Limb (tissue), 2 donors: ENCODE results near the gene SYT8.
"Not testable (repeated sequence)": the region's sequence is repeated elsewhere in the genome, so short reads cannot be mapped to it uniquely, and the experiment has no call there.

ENCODE experiments used
- DNase-seq, 2 donors: peaks; one replicate each; pipeline ENCODE4 v3.0.0-alpha.2; 2016; ENCODE audit errors: extremely low spot score in 2 of 2

The SYT8 gene, protein sequence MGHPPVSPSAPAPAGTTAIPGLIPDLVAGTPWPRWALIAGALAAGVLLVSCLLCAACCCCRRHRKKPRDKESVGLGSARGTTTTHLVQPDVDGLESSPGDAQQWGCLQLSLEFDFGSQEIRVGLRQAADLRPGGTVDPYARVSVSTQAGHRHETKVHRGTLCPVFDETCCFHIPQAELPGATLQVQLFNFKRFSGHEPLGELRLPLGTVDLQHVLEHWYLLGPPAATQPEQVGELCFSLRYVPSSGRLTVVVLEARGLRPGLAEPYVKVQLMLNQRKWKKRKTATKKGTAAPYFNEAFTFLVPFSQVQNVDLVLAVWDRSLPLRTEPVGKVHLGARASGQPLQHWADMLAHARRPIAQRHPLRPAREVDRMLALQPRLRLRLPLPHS

GRCh38 chr11:1834779-1835670 is at the start of gene SYT8:
Gene SYT8 (plus strand): TSS chr11:1834990. CDS start chr11:1835106, 116 bp downstream.
- DNase-seq: peak in 1 of 2 donors; percentile 32

- DNase-seq: no peak
These were observed 48.9 kb upstream of the SYT8 start for GRCh38 chr11:1785749-1786413.

GRCh38 chr11:1786466-1786865 is 48.3 kb upstream of the SYT8 start:
- DNase-seq: no peak

DNA sequence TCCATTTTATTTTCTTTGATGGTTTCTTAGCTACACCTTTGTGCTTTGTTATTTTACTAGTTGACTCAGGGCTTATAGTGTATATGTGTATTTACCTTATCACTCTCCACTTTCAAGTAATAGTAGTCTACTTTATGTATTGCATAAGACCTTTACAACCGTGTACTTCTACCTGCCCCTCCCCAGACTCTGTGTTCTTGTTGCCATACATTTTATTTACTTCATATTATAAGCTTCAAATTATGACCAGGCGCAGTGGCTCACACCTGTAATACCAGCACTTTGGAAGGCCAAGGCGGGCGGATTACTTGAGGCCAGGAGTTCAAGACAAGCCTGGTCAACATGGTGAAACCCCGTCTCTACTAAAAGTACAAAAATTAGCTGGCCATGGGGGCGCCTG is 42.9 kb upstream of the SYT8 start:
- no peak for DNase-seq

- no peak for DNase-seq
These were observed 42.3 kb upstream of the SYT8 start for GRCh38 chr11:1792461-1792860.

- no peak for DNase-seq
These were observed 41.7 kb upstream of the SYT8 start for GRCh38 chr11:1793081-1793480.

DNA sequence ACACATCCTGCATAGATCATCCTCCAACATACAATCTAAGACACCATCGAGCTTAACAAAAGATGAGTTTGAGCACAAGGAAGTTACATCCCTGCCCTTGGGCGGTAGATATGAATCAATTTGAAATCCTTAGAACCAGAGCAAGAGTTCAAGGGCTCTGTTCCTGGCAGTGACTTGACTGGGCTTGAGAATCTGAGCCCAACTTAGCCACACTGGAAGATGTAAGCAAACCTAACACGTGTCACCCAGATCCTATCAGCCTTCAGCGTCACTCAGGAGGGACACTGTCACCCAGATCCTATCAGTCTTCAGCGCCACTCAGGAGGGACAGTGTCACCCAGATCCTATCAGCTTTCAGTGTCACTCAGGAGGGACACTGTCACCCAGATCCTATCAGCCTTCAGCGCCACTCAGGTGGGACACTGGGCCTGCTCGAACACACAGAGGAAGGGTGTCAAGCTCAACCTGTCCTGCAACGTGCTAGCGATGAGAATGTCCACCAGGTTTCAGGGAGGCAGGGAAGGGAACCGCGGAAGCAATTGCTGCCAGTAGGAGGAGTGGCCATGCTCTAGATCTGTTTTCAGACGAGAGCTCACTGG is 38.3 kb upstream of the SYT8 start:
- DNase-seq: no peak

- DNase-seq: no peak
These were observed 37.2 kb upstream of the SYT8 start for GRCh38 chr11:1797391-1798125.

DNA sequence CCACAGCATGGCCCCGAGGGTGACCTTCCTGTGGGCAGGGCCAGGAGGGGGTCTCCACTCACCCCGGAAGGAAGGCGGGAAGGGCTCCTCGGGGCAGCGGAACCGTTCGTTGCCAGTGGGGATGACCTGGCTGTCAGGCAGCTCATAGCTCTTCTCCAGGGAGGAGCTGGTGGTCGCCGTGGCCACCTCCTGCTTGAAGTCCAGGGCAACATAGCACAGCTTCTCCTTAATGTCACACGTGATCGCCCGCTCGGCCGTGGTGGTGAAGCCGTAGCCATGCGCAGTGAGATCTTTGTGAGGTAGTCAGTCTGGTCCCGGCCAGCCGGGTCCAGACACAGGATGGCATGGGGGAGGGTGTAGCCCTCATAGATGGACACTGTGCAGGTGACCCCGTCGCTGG is 31.5 kb upstream of the SYT8 start:
- DNase-seq: no peak

DNA sequence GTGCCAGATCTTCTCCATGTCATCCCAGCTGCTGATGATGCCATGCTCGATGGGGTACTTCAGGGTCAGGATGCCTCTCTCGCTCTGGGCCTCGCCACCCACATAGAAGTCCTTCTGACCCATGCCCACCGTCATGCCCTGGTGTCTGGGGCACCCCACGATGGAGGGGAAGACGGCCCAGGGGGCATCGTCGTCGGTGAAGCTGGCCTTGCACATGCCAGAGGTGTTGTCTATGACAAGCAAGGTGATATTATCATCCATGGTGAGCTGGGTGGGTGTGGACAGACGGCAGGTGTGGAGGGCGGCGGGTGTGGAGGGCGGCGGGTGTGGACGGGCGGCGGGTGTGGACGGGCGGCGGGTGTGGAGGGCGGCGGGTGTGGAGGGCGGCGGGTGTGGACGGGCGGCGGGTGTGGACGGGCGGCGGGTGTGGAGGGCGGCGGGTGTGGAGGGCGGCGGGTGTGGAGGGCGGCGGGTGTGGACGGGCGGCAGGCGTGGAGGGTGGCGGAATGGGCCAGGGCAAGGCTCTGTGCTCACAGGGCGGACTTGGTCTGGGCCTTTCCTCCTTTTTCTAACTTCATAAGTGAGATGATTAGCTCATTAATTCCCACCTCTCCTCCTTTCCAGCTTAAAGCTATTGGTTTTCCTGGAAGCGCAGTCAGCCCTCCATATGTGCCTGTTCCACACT is 30.8 kb upstream of the SYT8 start:
- not testable (repeated sequence) for DNase-seq

GRCh38 chr11:1805525-1805924 is 29.3 kb upstream of the SYT8 start:
- no peak for DNase-seq

GRCh38 chr11:1807264-1807995 is 27.4 kb upstream of the SYT8 start:
- no peak for DNase-seq

DNA sequence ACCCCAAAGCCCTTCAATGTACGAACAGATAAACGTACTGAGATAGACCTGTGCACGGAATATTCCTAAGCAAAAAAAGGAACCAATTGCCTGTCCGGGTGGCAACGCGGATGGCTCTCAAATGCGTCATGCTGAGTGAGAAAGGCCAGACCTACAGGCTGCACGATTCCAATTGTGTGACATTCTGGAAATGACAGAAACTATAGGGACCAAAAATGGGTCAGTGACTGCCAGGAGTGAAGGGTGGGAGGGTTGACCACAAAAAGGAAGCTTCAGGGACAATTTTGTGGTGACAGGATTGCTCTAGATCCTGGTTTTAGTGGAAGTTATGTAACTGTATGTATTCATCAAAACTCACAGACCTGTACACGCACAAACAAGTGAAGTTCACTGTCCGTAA is 24.0 kb upstream of the SYT8 start:
- no peak for DNase-seq

DNA sequence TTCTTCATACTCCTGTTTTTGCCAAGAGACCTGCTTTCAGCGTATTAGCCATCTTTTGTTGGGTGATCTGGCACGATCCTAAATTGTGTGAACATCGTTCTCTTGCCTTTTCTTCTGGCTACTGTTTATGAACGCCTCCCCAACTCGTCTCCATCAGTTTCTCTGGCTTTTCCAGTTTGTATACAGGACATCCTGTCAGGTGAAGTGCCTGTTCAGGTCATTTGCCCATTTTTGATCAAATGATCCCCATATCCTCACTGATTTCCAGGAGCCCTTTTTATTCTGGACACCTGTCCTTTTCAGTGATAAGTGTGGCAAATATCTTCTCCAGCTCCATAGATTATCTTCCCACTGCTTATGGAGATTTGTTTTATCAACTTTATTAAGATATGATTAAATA is 22.5 kb upstream of the SYT8 start:
- no peak for DNase-seq

DNA sequence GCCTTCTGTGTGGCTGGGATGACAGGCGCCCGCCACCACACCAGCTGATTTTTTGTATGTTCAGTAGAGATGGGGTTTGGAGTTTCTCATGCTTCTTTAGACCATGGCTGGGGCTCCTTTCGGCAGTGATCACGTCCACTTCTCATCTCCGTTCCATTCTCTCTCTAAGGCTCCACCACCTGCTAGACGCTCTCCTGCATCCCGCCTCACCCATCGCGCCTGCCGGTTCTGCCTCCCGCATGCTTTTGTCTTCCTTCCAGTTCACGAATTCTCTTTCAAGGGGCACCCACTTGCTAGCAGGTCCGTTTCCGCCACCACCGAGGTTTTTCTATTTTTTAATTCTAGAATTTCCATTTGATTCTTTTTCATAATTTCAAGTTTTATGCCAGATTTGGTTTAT is 22.0 kb upstream of the SYT8 start:
- DNase-seq: no peak

DNA sequence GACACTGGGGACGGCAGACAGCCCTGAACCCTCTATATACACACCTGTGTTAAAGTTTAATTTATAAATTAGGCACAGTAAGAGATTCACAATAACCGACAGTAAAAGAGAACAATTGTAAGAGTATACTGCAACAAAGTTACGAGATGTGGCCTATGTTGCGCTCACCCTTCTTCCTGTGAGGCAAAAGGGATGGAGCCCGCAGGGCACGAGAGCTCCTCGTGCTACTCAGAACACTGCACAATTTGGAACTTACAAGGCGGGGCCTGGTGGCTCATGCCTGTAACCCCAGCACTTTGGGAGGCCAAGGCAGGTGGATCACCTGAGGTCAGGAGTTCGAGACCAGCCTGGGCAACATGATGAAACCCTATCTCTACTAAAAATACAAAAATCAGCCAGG is 21.4 kb upstream of the SYT8 start:
- DNase-seq: not testable (repeated sequence)

GRCh38 chr11:1814691-1815090 is 20.1 kb upstream of the SYT8 start:
- DNase-seq: no peak

- DNase-seq: no peak
These were observed 19.5 kb upstream of the SYT8 start for GRCh38 chr11:1815311-1815710.

DNA sequence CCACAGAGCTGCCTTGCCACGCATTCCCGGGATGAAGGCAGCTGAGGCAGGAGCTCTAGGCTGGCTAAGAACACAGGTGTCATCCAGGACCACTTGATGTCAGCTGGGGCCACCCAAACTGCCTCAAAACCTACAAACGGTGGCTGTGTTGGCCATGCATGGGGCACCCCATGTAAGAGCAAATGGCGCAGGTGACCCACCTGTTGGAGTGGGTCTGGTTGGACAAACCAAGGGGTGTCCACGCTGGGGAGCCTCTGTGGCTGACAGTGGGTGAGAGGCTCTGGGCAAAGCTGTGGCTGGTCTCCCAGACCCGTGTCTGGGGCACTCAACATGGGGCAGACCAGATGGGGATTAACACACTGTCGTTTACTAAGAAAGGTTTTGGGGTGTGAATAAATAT is 19.0 kb upstream of the SYT8 start:
- DNase-seq: no peak

DNA sequence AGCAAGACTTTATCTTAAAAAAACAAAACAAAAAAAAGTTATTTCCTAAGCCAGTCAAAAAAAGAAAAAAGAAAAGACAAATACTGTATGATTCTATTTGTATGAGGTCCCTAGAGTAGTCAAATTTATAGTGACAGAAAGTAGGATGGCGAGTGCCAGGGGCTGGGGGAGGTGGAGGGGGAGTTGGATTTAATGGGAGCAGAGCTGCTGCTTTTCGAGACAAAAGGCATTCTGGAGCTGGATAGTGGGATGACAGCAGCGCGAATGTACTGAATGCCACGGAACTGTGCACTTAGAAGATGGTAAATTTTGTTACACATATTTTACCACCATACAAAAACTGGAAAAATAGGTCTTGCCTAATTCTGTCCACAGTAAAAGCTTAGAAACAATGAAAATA is 17.8 kb upstream of the SYT8 start:
- DNase-seq: no peak
